HG02840 (cell line): ENCODE results near the gene MUC4.

ENCODE experiments used
- ATAC-seq: cut with Tn5 transposase; IDR thresholded peaks from one replicate; pipeline ENCODE4 v1.9.1; 2021; ENCODE audit warnings: mild to moderate bottlenecking, moderate library complexity, moderate number of reproducible peaks; ENCODE audit not compliant: unreplicated experiment, low FRiP score

Gene MUC4

GRCh38 chr3:195764961-195765706 lies 46.6 kb downstream of the MUC4 start:
- no peak for ATAC-seq

- no peak for ATAC-seq
These were observed 47.6 kb downstream of the MUC4 start for GRCh38 chr3:195763843-195764825.

GRCh38 chr3:195763076-195763830 lies 48.5 kb downstream of the MUC4 start:
- ATAC-seq = no peak

- ATAC-seq = no peak
These were observed 49.1 kb downstream of the MUC4 start for GRCh38 chr3:195762611-195763010.

- ATAC-seq = no peak
These were observed 49.5 kb downstream of the MUC4 start for GRCh38 chr3:195762249-195762585.

- ATAC-seq = no peak
These were observed 50.0 kb downstream of the MUC4 start for GRCh38 chr3:195761567-195762248.

GRCh38 chr3:195761123-195761566 lies 50.6 kb downstream of the MUC4 start:
- no peak for ATAC-seq

- ATAC-seq = no peak
These were observed 51.2 kb downstream of the MUC4 start for GRCh38 chr3:195760345-195761122.

GRCh38 chr3:195758721-195759353 lies 52.9 kb downstream of the MUC4 start:
- no peak for ATAC-seq

GRCh38 chr3:195757827-195758226 lies 53.9 kb downstream of the MUC4 start:
- ATAC-seq = no peak

GRCh38 chr3:195757438-195757770 lies 54.3 kb downstream of the MUC4 start:
- no peak for ATAC-seq

- ATAC-seq = no peak
These were observed 55.7 kb downstream of the MUC4 start for GRCh38 chr3:195755791-195756676.

GRCh38 chr3:195755391-195755790 lies 56.3 kb downstream of the MUC4 start:
- no peak for ATAC-seq

GRCh38 chr3:195754906-195755305 lies 56.8 kb downstream of the MUC4 start:
- ATAC-seq = no peak

- no peak for ATAC-seq
These were observed 57.6 kb downstream of the MUC4 start for GRCh38 chr3:195754141-195754540.

GRCh38 chr3:195753581-195753980 lies 58.1 kb downstream of the MUC4 start:
- ATAC-seq = no peak

GRCh38 chr3:195752546-195753331 lies 59.0 kb downstream of the MUC4 start:
- no peak for ATAC-seq
